Vagina (tissue), 2 donors: Measurements from ENCODE around the gene RFFL.

Experiments used
- POLR2A ChIP-seq, 2 donors: fragments of 450-650 bp; IDR thresholded peaks; one replicate each; pipeline ENCODE4 v1.6.1; 2017; ENCODE audit warnings: antibody characterized with exemption in 2 of 2, mild to moderate bottlenecking in 2 of 2, moderate library complexity in 2 of 2
- POLR2AphosphoS5 ChIP-seq, 2 donors: sonication (generic); formaldehyde crosslinking; IDR thresholded peaks; one replicate each; pipeline ENCODE4 v1.9.0; 2017; ENCODE audit warnings: antibody characterized with exemption in 2 of 2, mild to moderate bottlenecking in 2 of 2, low read depth in 1 of 2; ENCODE audit not compliant: insufficient read depth in 1 of 2
- TF ChIP-seq, protein P1 (sequence below), 3 experiments: fragments of 450-650 bp in 2 of 3; fragments of 200-600 bp in 1 of 3; sonication (generic) in 1 of 3; IDR thresholded peaks; one replicate each; pipeline ENCODE4 v1.5.1; 2017 to 2019; ENCODE audit warnings: antibody characterized with exemption in 3 of 3, mild to moderate bottlenecking in 2 of 3, moderate library complexity in 2 of 3

DNA sequence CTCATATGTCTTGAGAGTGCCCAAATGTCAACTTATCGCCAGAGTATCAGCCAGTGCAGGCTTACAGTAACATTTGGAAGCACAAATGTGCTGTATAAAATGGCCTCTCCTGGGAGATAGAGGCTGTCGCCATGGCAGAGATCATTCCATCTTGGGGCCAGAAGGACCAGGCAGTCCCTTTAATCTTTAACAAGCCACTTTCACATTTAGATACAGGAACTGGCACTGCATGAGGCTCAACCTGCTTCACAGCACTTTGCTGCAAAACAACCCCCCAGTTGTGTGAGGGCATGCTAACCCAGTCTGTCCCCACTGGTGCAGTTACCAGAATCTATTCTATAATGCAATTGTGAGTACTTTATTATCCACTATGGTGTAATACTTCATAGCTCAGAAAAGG lies 4.7 kb upstream of the RFFL start:
- TF ChIP-seq, protein P1, sequence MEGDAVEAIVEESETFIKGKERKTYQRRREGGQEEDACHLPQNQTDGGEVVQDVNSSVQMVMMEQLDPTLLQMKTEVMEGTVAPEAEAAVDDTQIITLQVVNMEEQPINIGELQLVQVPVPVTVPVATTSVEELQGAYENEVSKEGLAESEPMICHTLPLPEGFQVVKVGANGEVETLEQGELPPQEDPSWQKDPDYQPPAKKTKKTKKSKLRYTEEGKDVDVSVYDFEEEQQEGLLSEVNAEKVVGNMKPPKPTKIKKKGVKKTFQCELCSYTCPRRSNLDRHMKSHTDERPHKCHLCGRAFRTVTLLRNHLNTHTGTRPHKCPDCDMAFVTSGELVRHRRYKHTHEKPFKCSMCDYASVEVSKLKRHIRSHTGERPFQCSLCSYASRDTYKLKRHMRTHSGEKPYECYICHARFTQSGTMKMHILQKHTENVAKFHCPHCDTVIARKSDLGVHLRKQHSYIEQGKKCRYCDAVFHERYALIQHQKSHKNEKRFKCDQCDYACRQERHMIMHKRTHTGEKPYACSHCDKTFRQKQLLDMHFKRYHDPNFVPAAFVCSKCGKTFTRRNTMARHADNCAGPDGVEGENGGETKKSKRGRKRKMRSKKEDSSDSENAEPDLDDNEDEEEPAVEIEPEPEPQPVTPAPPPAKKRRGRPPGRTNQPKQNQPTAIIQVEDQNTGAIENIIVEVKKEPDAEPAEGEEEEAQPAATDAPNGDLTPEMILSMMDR (IDR thresholded peaks at IDR 0.05), result no peak
- TF ChIP-seq POLR2A (IDR thresholded peaks at IDR 0.05) (no peak), POLR2AphosphoS5 (IDR thresholded peaks at IDR 0.05; ENCODE audit: insufficient read depth in 1 of 2, low read depth in 1 of 2) (no peak)
